HG03342 (cell line): ENCODE results near the gene DYNLT4.
"Not testable (repeated sequence)": the region's sequence is repeated elsewhere in the genome, so short reads cannot be mapped to it uniquely, and the experiment has no call there.

Experiments used
- ATAC-seq: cut with Tn5 transposase; IDR thresholded peaks from one replicate; pipeline ENCODE4 v1.9.1; 2021; ENCODE audit warnings: mild to moderate bottlenecking, moderate library complexity; ENCODE audit not compliant: unreplicated experiment

The DYNLT4 gene

GRCh38 chr1:44828841-44829440 lies 21.8 kb upstream of the DYNLT4 start:
- no peak for ATAC-seq

- no peak for ATAC-seq
Measured at GRCh38 chr1:44828003-44828651, 21.0 kb upstream of the DYNLT4 start.

GRCh38 chr1:44827197-44828002 lies 20.2 kb upstream of the DYNLT4 start:
- ATAC-seq = no peak

- no peak for ATAC-seq
Measured at GRCh38 chr1:44826375-44827196, 19.4 kb upstream of the DYNLT4 start.

- ATAC-seq = not testable (repeated sequence)
Measured at GRCh38 chr1:44824392-44824791, 17.2 kb upstream of the DYNLT4 start.

- no peak for ATAC-seq
Measured at GRCh38 chr1:44822981-44823451, 15.9 kb upstream of the DYNLT4 start.

GRCh38 chr1:44822131-44822701 lies 15.1 kb upstream of the DYNLT4 start:
- no peak for ATAC-seq

- no peak for ATAC-seq
Measured at GRCh38 chr1:44821240-44821715, 14.1 kb upstream of the DYNLT4 start.

GRCh38 chr1:44820328-44821239 lies 13.4 kb upstream of the DYNLT4 start:
- ATAC-seq = no peak

- ATAC-seq = peak; percentile 72
Measured at GRCh38 chr1:44819608-44820327, 12.6 kb upstream of the DYNLT4 start.

- no peak for ATAC-seq
Measured at GRCh38 chr1:44819196-44819607, 12.1 kb upstream of the DYNLT4 start.

GRCh38 chr1:44817771-44818495 lies 10.8 kb upstream of the DYNLT4 start:
- no peak for ATAC-seq

- no peak for ATAC-seq
Measured at GRCh38 chr1:44817307-44817706, 10.2 kb upstream of the DYNLT4 start.

GRCh38 chr1:44815926-44816325 lies 8.8 kb upstream of the DYNLT4 start:
- ATAC-seq = not testable (repeated sequence)

- ATAC-seq = no peak
Measured at GRCh38 chr1:44812822-44813543, 5.8 kb upstream of the DYNLT4 start.

- ATAC-seq = no peak
Measured at GRCh38 chr1:44811234-44811633, 4.1 kb upstream of the DYNLT4 start.

GRCh38 chr1:44810762-44811105 lies 3.6 kb upstream of the DYNLT4 start:
- ATAC-seq = not testable (repeated sequence)
